Measurements from ENCODE around the gene MMD2.
"Not testable (repeated sequence)": the region's sequence is repeated elsewhere in the genome, so short reads cannot be mapped to it uniquely, and the experiment has no call there.

MMD2 gene, protein sequence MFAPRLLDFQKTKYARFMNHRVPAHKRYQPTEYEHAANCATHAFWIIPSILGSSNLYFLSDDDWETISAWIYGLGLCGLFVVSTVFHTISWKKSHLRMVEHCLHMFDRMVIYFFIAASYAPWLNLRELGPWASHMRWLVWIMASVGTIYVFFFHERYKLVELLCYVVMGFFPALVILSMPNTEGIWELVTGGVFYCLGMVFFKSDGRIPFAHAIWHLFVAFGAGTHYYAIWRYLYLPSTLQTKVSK

DNA sequence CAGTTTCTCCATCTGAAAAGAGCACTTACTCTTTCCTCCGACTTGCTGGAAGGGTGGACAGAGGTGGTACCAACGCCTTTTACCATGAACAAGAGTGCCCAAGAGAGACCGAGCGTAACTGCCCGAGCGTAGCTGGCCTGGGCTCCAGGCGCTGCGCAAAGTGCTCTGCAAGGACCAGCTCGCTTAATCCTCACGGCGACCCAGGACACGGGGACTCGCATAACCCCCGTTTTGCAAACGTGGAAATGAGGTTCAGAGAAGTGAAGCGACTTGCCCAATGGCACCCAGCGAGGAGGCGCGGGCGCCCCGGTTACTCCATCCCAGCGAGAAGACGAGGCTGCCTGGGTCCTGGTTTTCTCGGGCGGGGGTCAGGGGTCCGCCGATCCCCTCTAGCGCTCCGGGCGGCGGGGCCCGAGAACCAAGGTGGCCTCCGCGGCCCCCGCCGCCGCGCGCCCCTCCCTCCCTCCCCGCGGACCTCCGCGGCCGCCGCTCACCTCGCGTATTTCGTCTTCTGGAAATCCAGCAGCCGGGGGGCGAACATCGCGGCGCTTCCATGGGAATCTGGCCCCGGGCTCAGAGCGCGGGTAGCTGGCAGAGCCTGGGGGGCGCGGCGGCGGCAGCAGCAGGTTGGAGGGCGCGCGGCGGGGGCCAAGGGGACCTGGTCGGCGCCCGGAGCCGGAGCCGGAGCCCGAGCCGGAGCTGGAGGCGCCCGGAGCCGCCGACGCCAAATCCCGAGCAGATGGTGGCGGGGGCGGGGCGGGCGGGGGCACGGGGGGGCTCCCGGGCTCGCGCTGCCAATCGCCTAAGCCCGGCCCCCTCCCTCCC lies at the start of gene MMD2:
MMD2 (minus strand) TSS at position 711 of the 825 bp plus-strand sequence; CDS start at position 541, 170 bp downstream.
- in situ Hi-C loops (cut with HindIII; ENCODE audit: low sequenced_read_pairs): no loop called here

DNA sequence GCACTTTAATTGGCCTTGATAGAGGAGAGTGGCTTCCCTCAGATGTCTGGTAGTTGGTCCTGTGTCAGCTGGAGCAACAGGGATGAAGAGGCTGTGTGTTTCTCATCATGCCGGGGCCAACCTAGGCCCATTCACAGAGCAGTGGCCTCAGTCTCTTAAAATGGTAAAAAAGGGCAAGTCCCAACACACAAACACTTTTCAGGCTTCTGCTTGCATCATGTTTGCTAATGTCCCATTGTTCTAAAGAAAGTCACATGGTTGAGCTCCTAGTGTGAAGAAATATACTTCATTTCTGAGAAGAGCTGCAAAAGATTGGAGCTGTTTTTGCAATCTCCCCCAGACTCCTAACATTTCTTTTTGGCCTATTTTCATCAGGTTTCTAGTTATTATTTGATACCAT lies 46.1 kb upstream of the MMD2 start:
- in situ Hi-C loops (cut with HindIII; ENCODE audit: low sequenced_read_pairs): no loop called here

DNA sequence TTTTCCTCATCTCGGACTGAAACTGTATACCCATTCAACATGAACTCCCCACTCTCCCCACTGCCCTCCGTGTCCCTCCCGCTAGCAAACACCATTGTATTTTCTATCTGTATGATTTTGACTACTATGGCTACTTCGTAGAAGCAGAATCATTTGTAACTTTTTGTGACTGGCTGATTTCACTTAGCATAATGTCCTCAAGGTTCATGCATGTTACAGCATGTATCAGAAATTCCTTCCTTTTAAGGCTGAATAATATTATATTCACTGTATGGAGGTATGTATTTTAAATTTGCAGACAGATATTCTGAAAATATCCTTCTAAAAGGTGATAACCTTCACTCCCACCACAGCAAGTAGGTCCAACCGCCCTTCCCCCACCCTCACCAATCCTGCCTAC lies 42.9 kb upstream of the MMD2 start:
- in situ Hi-C loops (cut with HindIII; ENCODE audit: low sequenced_read_pairs): no loop called here

DNA sequence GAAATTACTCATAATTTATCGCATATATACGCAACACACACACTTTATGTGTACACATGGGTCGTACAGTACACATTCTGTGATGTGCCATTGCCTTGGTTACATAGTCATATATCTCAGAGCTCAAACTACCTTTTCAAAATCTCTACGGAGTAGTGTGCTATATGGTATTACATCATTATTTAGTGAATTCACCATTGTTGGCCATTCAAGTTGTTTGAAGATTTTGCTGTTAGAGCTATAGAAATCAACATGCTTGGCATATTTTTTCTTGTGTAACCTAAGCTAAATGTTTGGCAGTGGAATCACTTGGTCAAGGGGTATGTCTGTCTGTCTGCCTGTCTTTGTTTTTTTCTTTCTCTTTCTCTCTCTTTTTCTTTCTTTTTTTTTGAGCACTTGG lies 42.0 kb upstream of the MMD2 start:
- in situ Hi-C loops (cut with HindIII; ENCODE audit: low sequenced_read_pairs): no loop called here

DNA sequence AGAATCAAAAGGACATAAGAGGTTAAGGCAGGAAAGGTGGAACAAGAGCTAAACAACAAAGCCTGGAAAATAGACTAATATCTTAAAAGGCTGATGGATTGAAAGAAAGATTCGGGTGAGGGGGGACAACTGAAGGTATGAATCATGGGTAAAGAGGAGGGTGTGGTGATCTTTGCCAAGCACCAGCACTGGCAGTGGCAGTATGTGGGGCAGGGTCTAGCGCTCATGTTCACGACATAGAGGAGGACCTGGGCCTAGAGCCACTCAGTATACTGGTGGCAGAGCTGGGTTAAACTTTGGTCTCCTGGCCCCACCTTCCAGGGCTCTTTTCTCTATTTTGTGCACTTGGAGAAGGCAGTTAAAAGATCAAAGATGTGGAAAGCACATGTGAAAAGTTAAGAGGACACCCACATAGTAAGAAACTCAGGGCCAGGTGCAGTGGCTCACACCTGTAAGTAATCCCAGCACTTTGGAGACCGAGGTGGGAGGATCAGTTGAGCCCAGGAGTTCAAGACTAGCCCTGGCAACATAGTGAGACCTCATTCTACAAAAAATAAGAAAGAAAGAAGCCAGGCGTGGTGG lies 40.5 kb upstream of the MMD2 start:
- in situ Hi-C loops (cut with HindIII; ENCODE audit: low sequenced_read_pairs): no loop called here

DNA sequence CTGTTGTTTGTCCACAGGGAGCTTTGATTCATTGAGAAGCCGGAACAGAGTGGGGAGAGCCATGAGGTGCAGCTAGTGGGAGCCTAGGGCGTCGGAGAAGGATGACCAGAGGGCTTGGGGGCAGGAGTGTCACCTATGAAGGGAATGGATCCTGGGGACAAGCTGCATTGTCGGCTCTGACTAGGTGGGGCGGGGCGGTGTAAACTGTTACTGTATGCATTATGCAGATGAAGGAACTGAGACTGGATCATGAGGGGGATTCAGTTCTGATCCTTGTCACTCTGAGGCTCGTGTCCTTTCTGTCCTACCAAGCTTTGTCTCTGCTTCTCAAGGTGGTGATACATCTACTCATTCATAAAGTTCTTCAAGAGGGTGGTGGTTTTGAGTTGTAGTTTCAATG lies 39.9 kb upstream of the MMD2 start:
- in situ Hi-C loops (cut with HindIII; ENCODE audit: low sequenced_read_pairs): no loop called here

DNA sequence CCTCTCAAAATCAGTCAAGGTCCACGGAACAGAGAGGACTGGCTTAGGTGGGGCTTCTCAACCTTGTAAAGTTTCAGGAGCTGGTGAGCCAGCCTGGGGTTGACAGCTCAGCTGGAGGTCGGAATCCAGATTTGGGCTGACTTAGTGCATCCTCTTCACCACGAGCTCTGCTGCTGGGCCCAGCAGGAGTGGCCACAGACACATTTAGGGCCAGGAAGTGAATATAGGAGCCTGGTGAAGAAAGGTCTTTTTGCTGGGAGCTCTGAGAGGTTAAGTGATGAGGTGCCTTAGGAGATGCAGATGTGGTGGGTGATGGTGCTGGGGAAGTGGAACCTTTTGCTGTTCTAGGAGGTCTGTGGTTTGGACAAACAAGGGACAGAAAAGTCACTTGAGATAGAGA lies 39.3 kb upstream of the MMD2 start:
- in situ Hi-C loops (cut with HindIII; ENCODE audit: low sequenced_read_pairs): no loop called here

DNA sequence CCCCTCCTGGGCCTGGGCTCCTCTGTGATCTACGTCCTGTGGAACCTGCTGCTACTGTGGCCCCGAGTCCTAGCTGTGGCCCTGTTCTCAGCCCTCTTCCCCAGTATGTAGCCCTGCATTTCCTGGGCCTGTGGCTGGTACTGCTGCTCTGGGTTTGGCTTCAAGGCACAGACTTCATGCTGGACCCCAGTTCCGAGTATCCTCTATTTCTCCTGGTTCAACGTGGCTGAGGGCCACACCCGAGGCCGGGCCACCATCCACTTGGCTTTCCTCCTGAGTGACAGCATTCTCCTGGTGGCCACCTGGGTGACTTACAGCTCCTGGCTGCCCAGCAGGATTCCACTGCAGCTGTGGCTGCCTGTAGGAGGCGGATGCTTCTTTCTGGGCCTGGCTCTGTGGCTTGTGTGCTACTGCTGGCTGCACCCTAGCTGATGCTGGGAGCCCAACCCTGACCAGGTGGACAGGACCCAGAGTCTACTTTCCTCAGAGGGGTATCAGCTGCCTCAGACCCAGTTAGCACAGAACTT lies 37.8 kb upstream of the MMD2 start:
- in situ Hi-C loops (cut with HindIII; ENCODE audit: low sequenced_read_pairs): no loop called here

DNA sequence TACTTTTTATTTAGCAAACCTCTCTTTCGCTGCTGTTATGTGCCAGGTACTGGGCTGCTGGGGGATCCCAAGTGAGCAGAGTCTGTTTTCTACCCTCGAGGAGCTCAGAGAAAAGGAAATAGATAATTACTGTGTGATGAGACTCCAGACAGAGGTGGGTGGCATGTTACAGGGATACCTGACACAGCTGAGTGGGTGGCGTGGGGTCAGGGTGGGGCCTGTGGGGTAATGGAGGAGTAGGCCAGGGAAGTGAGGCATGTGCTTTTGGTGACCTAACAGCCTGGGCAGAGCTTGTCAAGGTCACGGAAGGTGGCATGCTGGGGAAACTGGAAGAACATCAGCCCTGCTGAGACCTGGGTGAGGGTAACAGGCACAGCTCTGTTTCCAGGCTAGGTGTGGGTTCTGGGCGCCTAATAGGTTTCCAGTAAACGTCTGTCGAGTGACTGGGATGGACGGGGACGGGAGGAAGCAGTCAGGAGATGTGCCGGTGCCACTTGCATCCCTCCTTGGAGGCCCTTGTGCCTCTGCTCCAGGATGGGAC lies 36.5 kb upstream of the MMD2 start:
- in situ Hi-C loops (cut with HindIII; ENCODE audit: low sequenced_read_pairs): no loop called here

DNA sequence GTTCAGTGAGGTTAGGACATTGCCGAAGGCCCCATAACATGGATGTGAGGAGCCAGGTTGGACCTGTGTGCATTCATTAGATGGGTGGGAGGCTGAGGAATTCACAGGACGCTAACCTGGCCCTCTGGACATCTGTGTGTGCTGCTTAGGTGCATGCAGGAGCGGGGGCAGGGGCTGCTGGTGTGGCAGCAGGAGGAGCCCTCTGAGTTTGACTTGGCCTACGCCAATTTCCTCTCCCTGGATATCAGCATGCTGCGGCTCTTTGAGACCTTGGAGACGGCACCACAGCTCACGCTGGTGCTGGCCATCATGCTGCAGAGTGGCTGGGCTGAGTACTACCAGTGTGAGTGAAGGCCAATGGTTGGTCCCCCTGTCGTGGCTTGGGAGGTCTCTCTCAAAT lies 34.5 kb upstream of the MMD2 start:
- in situ Hi-C loops (cut with HindIII; ENCODE audit: low sequenced_read_pairs): no loop called here

DNA sequence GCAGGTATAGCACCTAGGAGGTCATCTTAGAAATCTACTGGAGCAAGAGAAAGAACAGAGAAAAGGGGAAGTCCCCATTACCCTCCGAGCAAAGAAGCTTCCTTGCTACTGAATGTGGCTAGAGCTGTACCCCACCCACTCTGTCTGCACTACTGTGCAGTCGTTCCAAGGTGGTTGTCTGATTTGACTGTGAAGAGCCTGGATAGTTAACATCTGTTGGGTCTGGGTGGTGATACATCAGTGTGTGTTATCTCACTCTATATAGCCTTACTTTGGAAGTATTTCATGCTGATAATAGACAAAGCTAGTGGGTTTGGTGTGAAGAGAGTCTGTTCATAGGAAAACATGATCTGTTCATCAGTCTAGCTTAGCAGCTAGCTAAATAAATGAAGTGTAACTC lies 23.8 kb upstream of the MMD2 start:
- in situ Hi-C loops (cut with HindIII; ENCODE audit: low sequenced_read_pairs): not testable (repeated sequence)

DNA sequence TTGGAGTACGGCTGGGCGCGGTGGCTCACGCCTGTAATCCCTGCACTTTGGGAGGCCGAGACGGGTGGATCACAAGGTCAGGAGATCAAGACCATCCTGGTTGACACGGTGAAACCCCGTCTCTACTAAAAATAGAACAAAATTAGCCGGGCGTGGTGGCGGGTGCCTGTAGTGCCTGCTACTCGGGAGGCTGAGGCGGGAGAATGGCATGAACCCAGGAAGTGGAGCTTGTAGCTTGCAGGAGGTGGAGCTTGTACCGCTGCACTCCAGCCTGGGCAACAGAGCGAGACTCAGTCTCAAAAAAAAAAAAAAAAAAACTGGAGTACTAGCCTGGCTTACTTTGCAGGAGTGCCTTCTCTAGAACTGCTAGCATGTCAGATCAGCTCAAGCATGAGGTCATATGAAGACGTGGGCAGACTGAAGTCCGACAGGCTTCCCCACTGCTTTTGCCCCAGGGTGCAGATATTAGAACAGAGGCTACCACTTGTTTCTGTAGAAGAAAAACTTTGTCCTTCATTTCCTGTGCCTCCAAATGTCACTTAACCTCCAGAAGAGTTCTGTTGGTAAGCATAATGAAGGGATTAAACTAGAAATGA lies 22.4 kb upstream of the MMD2 start:
- in situ Hi-C loops (cut with HindIII; ENCODE audit: low sequenced_read_pairs): not testable (repeated sequence)

DNA sequence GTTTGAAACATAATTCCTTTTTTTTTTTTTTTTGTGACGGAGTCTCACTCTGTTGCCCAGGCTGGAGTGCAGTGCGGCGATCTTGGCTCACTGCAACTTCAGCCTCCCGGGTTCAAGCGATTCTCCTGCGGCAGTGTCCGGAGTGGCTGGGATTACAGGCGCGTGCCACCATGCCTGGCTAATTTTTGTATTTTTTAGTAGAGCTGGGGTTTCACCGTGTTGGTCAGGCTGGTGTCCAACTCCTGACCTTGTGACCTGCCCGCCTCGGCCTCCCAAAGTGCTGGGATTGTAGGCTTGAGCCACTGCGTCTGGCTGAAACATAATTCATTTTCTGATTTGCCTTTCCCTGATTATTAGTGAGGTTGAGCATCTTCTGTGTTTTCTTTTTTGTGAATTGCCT lies 16.6 kb upstream of the MMD2 start:
- in situ Hi-C loops (cut with HindIII; ENCODE audit: low sequenced_read_pairs): not testable (repeated sequence)

DNA sequence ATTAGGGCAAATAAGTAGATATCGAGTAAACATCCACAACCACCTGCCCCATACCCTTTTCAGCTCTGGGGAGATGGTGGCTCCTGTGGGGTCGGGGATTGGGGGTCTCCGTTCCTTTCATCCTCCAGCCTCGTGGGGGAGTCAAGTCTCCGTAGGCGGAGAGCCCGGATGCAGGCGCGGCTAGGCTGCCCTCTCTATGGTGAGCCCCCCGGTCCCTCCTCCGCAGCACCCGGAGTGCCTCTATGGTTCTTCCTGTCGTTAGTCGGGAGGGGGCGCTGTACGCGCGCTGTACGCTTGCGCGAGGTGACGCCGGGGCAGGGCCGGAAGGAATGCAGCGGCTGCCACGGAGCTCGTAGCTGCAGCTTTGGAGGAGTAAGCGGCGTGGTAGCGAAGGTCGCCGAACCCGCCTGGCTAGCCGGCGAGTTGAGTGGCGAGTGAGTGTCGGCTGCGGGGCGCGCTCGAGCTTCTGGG lies 14.8 kb upstream of the MMD2 start:
- in situ Hi-C loops (cut with HindIII; ENCODE audit: low sequenced_read_pairs): no loop called here

DNA sequence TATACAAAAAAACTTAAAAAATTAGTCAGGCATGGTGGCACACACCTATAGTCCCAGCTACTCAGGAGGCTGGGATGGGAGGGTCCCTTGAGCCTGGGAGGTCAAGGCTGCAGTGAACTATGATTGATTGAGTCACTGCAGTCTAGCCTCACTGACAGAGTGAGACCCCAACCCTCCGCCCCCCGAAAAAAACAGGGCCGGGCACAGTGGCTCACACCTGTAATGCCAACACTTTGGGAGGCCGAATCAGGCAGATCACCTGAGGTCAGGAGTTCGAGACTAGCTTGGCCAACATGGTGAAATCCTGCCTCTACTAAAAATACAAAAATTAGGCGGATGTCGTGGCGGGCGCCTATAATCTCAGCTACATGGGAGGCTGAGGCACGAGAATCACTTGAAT lies 13.5 kb upstream of the MMD2 start:
- in situ Hi-C loops (cut with HindIII; ENCODE audit: low sequenced_read_pairs): not testable (repeated sequence)

DNA sequence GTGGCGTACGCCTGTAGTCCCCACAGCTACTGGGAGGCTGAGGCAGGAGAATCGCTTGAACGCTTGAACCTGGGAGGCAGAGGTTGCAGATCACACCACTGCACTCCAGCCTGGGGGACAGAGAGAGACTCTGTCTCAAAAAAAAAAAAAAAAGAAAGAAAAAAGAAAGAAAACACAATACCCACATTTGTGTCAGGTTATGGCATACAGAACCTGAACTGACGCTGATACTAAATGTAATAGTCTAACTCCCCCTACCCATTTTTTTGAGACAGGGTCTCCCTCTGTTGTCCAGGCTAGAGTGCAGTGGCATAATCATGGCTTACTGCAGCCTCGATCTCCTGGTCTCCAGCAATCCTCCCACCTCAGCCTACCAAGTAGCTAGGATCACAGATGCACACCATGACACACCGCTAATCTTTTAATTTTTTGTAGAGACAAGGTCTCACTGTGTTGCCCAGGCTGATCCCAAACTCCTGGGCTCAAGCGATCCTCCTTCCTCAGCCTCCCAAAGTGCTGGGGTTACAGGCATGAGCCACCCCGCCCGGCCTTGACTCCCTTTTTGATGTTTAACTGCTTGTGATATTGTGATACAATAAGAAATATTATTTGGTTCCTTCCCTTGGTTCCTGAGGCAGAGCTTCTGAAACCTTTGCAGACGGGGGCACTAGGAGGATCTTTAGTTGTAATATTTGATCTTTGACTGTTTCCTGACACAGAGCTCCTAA lies 6.5 kb upstream of the MMD2 start:
- in situ Hi-C loops (cut with HindIII; ENCODE audit: low sequenced_read_pairs): no loop called here

DNA sequence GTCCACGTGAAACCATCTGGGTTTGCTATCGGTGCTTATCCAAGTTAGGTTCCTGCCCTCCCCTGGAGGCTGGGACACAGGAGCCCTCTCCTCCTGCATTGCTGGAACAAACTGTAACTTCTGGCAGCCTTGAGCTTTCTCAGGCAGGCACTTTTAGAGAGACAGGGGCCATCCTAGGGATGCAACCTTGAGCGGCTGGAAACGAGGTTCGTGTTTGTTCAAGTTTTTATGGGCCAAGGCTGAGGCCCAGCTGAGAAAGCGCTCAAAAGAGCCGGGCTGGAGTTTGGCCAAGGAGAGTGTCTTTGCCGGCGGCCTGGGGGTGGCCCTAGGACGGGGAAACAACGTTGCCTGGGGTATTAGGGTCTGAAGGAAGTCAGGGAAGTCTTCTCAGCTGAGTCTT lies 5.5 kb upstream of the MMD2 start:
- in situ Hi-C loops (cut with HindIII; ENCODE audit: low sequenced_read_pairs): no loop called here

DNA sequence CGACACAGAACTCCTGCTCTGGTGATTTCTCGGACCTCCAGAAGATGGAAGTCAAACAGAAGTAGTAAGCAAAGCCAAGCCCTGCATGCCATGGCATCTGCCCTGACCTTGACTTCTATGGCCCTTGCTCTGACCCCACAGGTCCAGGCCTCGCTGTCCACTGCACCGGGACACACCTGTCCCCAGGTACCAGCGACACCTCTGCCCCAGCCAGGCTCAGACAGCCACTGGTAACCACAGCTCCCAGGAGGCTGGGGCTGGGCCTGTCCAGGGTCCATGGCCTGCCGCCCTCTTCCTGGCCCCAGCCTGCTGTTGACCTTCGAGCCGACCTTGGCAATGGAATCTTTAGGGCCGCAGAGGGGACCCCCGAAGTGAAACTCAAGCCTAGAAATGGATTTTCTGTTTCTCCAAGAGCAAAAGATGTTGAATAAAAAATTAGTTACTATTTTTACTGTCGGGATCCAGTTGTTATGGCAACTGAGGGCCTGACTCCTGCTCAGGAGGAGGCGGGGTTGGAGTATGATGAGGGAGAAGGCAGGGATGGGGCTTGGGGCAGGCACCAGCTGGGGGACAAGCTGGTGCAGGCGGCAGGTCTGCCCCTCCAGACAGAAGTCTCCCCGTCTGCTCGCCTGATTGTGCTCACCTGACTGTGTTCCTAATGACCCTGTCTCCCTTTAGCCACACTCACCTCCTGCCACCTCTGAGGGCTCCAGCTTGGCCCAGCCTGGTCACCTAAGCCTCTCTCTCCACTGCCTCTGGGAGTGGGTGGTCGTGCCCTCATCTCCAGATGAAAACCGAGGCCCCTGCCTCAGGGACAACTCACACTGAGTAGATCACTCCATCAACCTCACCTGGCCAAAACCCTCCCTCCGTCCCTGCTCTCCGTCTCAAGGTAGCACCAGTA lies 4.1 kb upstream of the MMD2 start:
- in situ Hi-C loops (cut with HindIII; ENCODE audit: low sequenced_read_pairs): no loop called here

DNA sequence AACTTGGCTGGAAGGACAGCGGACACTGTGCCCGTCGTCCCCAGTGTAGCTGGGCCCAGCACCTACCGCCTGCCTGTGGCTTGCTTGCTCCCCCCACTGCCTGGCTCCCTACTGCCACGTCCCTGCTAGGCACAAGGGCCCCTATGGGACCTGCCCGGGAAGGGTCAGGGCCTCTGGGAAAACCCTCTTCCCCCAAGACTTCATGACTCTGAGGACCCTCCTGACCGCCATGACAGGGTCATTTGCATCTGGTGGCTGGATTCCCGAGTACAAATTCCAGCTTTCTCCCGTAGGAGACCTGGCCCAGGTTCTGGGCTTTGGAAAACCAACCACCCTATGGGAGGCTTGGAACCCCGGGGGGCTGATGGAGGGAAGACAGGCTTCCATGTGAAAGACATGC lies 1.4 kb upstream of the MMD2 start:
- in situ Hi-C loops (cut with HindIII; ENCODE audit: low sequenced_read_pairs): no loop called here

All from endothelial cell of hepatic sinusoid (primary cell).